ENCODE measurements around the gene GNAQ. TPM values are rescaled to one million over a fixed set of nuclear protein-coding genes. Genes with fewer than 3 reads are reported as not detected.

The GNAQ gene
- total and polyA plus RNA-seq, 2 donors (not counting 1 experiment from before 2014, with no cell fraction given) = 0.60 to 1.4 TPM

DNA sequence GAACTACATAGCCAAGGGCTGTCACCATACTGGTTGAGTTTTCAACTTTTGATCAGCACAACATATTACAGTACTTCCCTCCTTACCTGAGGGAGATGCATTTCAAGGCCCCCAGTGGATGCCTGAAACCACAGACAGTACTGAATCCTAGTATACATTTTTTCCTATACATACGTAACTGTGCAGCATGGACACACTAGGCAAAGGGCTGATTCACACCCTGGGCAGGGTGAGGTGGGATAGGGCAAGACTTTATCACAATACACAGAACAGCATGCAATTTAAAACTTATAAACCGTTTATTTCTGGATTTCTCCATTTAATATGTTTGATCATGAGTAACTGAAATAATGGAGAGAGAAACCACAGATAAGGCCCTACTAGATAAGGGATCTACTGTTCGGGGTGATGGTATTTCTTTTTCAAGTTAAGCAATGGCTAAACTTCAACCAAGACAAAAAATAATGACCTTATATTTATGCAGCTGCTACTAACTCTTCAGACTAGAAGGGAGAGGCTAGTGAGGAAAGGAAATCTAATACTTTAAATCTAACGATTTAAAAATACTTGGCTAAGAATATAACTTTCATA is 196.6 kb downstream of the GNAQ start:
- ATAC-seq (ENCODE audit: low read depth) (no peak), DNase-seq (no peak)
- TF ChIP-seq, protein P1, sequence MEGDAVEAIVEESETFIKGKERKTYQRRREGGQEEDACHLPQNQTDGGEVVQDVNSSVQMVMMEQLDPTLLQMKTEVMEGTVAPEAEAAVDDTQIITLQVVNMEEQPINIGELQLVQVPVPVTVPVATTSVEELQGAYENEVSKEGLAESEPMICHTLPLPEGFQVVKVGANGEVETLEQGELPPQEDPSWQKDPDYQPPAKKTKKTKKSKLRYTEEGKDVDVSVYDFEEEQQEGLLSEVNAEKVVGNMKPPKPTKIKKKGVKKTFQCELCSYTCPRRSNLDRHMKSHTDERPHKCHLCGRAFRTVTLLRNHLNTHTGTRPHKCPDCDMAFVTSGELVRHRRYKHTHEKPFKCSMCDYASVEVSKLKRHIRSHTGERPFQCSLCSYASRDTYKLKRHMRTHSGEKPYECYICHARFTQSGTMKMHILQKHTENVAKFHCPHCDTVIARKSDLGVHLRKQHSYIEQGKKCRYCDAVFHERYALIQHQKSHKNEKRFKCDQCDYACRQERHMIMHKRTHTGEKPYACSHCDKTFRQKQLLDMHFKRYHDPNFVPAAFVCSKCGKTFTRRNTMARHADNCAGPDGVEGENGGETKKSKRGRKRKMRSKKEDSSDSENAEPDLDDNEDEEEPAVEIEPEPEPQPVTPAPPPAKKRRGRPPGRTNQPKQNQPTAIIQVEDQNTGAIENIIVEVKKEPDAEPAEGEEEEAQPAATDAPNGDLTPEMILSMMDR (IDR thresholded peaks at IDR 0.05) = no peak
- no peak for TF ChIP-seq EZH2 (IDR thresholded peaks at IDR 0.05; ENCODE audit: borderline replicate concordance, insufficient read depth, low read depth, low read length, poor library complexity, severe bottlenecking)
- no peaks in the 10 kb centered on the region for H3K4me1 ChIP-seq (ENCODE audit: control insufficient read depth in 2 of 2, insufficient read depth in 2 of 2, low read length in 2 of 2)
- no peak overlapping the region for H3K4me3 ChIP-seq (ENCODE audit: control extremely low read depth in 1 of 5, extremely low read depth in 1 of 5, insufficient read depth in 1 of 5, low read depth in 2 of 5, low read length in 4 of 5)
- no CpG with 5 or more reads among the region's 4 CpGs for WGBS (ENCODE audit: insufficient coverage)
- CTCF ChIA-PET = no interaction called here
- POLR2A ChIA-PET = no interaction called here
- no peaks in the 10 kb centered on the region for H3K27me3 Mint-ChIP-seq
- H3K9me3 Mint-ChIP-seq (ENCODE audit: insufficient read depth) = no peaks in the 10 kb centered on the region
- intact Hi-C loops (cut with micrococcal nuclease) = no loop called here
- H3K9me3 ChIP-seq (ENCODE audit: control extremely low read depth in 1 of 3, control insufficient read depth in 2 of 3, insufficient read depth in 1 of 3, low read length in 2 of 3) = no peaks in the 10 kb centered on the region
- H2AFZ ChIP-seq (ENCODE audit: insufficient read depth, low read depth, low read length, poor library complexity, severe bottlenecking) = no peak overlapping the region
- H3K79me2 ChIP-seq (ENCODE audit: control insufficient read depth, insufficient read depth, low read length) = no peaks in the 10 kb centered on the region
- no peaks in the 10 kb centered on the region for H3K36me3 ChIP-seq (replicated peaks in 1 of 2; ENCODE audit: control extremely low read depth in 1 of 2, control insufficient read depth in 1 of 2, extremely low read depth in 1 of 2, insufficient read depth in 2 of 2, low read length in 1 of 2)
- no peak overlapping the region for H3K4me3 Mint-ChIP-seq
- H3K27me3 ChIP-seq (replicated peaks in 1 of 4; ENCODE audit: control extremely low read depth in 1 of 4, control insufficient read depth in 3 of 4, insufficient read depth in 4 of 4, low read length in 3 of 4) = no peaks in the 10 kb centered on the region
- H4K20me1 ChIP-seq (ENCODE audit: control insufficient read depth, insufficient read depth, low read length, poor library complexity, severe bottlenecking) = no peaks in the 10 kb centered on the region
- H3K27ac Mint-ChIP-seq = no peak overlapping the region
- H3K4me2 ChIP-seq (replicated peaks; ENCODE audit: low read depth, low read length, poor library complexity, severe bottlenecking) = no peak overlapping the region
- no peaks in the 10 kb centered on the region for H3K4me1 Mint-ChIP-seq
- no peak overlapping the region for H3K9ac ChIP-seq (ENCODE audit: low read length)
- H3K27ac ChIP-seq (ENCODE audit: low read length in 2 of 2) = no peak overlapping the region

DNA sequence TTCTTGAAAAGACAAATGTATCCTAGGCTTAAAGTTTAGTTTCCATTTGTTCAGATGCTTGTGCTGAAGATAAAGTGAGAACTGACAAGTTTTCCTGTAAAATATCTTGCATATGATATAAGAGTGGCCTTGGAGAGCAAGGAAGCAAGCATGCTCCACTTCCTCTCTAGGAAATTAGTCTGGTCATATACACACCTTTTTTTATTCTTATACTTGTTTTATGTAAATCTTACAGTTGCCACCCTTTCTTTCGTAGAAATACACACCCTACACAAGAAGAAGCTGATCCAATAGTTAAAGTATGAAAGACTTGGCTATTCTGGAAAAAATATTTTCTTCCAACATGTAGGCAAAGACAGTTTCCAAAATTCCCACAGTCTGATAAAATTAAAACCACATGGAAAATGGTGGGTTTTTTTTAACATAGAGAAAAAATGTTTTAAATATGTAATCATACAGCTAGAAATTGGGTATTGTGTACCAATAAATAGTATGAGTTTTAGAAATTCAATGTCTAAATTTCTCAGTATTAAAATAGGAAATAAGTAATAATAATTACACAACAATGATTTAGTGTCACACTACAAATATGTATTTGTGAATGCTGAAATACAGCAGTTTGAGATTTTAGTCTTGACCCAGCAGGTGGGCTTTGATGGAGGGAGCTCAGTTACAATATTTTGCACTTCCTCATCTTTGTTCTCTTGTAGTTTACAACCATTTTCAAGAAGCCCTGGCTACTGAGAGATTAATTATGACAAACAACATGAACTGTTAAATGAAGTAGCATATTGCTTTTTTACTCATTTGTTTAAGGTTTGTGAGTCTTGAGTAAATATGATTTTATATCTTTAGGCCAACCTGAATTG is 197.8 kb downstream of the GNAQ start:
- Histone ChIP-seq H3K9ac (ENCODE audit: low read length) (no peak overlapping the region), H3K27ac (ENCODE audit: low read length in 2 of 2) (no peak overlapping the region), H3K79me2 (ENCODE audit: control insufficient read depth, insufficient read depth, low read length) (no peaks in the 10 kb centered on the region), H4K20me1 (ENCODE audit: control insufficient read depth, insufficient read depth, low read length, poor library complexity, severe bottlenecking) (no peaks in the 10 kb centered on the region), H3K4me2 (replicated peaks; ENCODE audit: low read depth, low read length, poor library complexity, severe bottlenecking) (no peak overlapping the region), H3K4me3 (ENCODE audit: control extremely low read depth in 1 of 5, extremely low read depth in 1 of 5, insufficient read depth in 1 of 5, low read depth in 2 of 5, low read length in 4 of 5) (no peak overlapping the region), H3K9me3 (ENCODE audit: control extremely low read depth in 1 of 3, control insufficient read depth in 2 of 3, insufficient read depth in 1 of 3, low read length in 2 of 3) (no peaks in the 10 kb centered on the region), H3K27me3 (replicated peaks in 1 of 4; ENCODE audit: control extremely low read depth in 1 of 4, control insufficient read depth in 3 of 4, insufficient read depth in 4 of 4, low read length in 3 of 4) (no peaks in the 10 kb centered on the region), H3K36me3 (replicated peaks in 1 of 2; ENCODE audit: control extremely low read depth in 1 of 2, control insufficient read depth in 1 of 2, extremely low read depth in 1 of 2, insufficient read depth in 2 of 2, low read length in 1 of 2) (no peaks in the 10 kb centered on the region), H2AFZ (ENCODE audit: insufficient read depth, low read depth, low read length, poor library complexity, severe bottlenecking) (no peak overlapping the region), H3K4me1 (ENCODE audit: control insufficient read depth in 2 of 2, insufficient read depth in 2 of 2, low read length in 2 of 2) (no peaks in the 10 kb centered on the region)
- Mint-ChIP-seq H3K27ac (no peak overlapping the region), H3K4me3 (no peak overlapping the region), H3K9me3 (ENCODE audit: insufficient read depth) (no peaks in the 10 kb centered on the region), H3K4me1 (no peaks in the 10 kb centered on the region), H3K27me3 (no peaks in the 10 kb centered on the region)
- ChIA-PET CTCF (no interaction called here), POLR2A (no interaction called here)
- intact Hi-C loops (cut with micrococcal nuclease) = no loop called here
- WGBS (ENCODE audit: insufficient coverage) = no CpG with 5 or more reads among the region's 1 CpG
- DNase-seq = no peak
- ATAC-seq (ENCODE audit: low read depth) = no peak
- no peak for TF ChIP-seq EZH2 (IDR thresholded peaks at IDR 0.05; ENCODE audit: borderline replicate concordance, insufficient read depth, low read depth, low read length, poor library complexity, severe bottlenecking)
- TF ChIP-seq, protein P1 (IDR thresholded peaks at IDR 0.05) = no peak

Measured in B cell (primary cell).